Measurements from ENCODE around the gene HINFP.

Gene HINFP

DNA sequence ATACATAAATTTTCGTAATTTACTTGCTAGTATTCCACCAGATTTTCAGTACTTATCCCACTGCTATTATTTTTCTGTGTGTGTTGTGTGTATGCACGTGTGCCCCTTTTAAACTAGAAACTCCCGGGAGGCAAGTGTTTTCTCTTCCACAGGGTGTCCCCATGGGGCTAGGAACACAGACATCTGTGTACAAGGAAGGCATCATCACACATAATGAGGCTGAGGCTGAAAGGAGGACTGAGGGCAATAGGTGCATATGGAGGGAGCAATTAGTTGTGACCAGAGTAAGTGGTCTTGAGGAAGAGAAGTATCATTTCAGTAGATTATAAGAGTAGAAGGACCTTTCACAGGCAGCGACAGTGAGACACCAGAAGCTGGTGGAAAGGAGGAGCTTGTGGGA, 17.6 kb upstream of the HINFP start:
- Histone ChIP-seq H2AFZ (ENCODE audit: low read depth, low read length) (no peak overlapping the region), H2AK5ac (ENCODE audit: low read length, severe bottlenecking) (no peak overlapping the region), H3K14ac (ENCODE audit: low read length in 2 of 2) (no peak overlapping the region), H2BK15ac (ENCODE audit: low read depth, poor library complexity, severe bottlenecking) (no peak overlapping the region), H4K8ac (ENCODE audit: low read length) (peak overlapping the region; percentile 24), H3K27ac (ENCODE audit: low read length, poor library complexity, severe bottlenecking) (no peak overlapping the region), H3K4me1 (ENCODE audit: control insufficient read depth, insufficient read depth, low read depth, low read length) (peaks cover 29% of the 10 kb centered on the region), H3K4ac (ENCODE audit: low read depth in 1 of 2, low read length in 2 of 2) (no peak overlapping the region), H3K4me2 (ENCODE audit: low read length, poor library complexity, severe bottlenecking) (no peak overlapping the region), H3K27me3 (ENCODE audit: control insufficient read depth in 1 of 2, insufficient read depth in 1 of 2, low read length in 2 of 2) (no peaks in the 10 kb centered on the region), H3K9ac (ENCODE audit: low read length) (no peak overlapping the region), H3K18ac (ENCODE audit: low read depth in 1 of 2, low read length in 2 of 2) (no peak overlapping the region), H3K79me1 (replicated peaks; ENCODE audit: low read length, poor library complexity, severe bottlenecking) (peaks cover 30% of the 10 kb centered on the region), H3K23ac (ENCODE audit: low read length in 2 of 2) (no peak overlapping the region), H4K91ac (ENCODE audit: low read length) (no peak overlapping the region), H3K36me3 (ENCODE audit: control insufficient read depth in 1 of 2, insufficient read depth in 2 of 2, low read depth in 1 of 2, low read length in 2 of 2) (peaks cover 0 to 4% of the 10 kb centered on the region in 2 experiments), H3K4me3 (ENCODE audit: insufficient read depth in 1 of 2, low read depth in 1 of 2, low read length in 2 of 2) (no peak overlapping the region), H2BK5ac (ENCODE audit: low read depth, low read length, poor library complexity, severe bottlenecking) (no peak overlapping the region), H3K9me3 (ENCODE audit: control insufficient read depth, low read length) (no peaks in the 10 kb centered on the region), H2BK120ac (ENCODE audit: low read depth, low read length) (no peak overlapping the region), H2BK12ac (ENCODE audit: low read length in 2 of 2) (no peak overlapping the region)
- WGBS = 57% methylated on average over 3 of the region's 4 CpGs
- no peak for DNase-seq

- Histone ChIP-seq H3K23ac (ENCODE audit: low read length in 2 of 2) (peak within 1 kb of the TSS in 1 of 2 experiments; percentile 90), H3K27me3 (ENCODE audit: control insufficient read depth in 1 of 2, insufficient read depth in 1 of 2, low read length in 2 of 2) (no peaks in the 10 kb centered on the region)
Observed at GRCh38 chr11:119106564-119107537, 14.5 kb upstream of the HINFP start, which contains the start of gene C2CD2L. Gene C2CD2L (plus strand): TSS chr11:119107344. CDS start chr11:119107742, 398 bp downstream.

GRCh38 chr11:119107538-119108145, 13.7 kb upstream of the HINFP start:
- Histone ChIP-seq H2BK12ac (ENCODE audit: low read length in 2 of 2) (no peak overlapping the region), H3K79me1 (replicated peaks; ENCODE audit: low read length, poor library complexity, severe bottlenecking) (peaks cover 37% of the 10 kb centered on the region), H2AFZ (ENCODE audit: low read depth, low read length) (peak overlapping the region; percentile 78), H3K9ac (ENCODE audit: low read length) (peak overlapping the region; percentile 84), H3K27ac (ENCODE audit: low read length, poor library complexity, severe bottlenecking) (no peak overlapping the region), H3K4me1 (ENCODE audit: control insufficient read depth, insufficient read depth, low read depth, low read length) (peaks cover 23% of the 10 kb centered on the region), H3K4me2 (ENCODE audit: low read length, poor library complexity, severe bottlenecking) (peak overlapping the region; percentile 69), H3K9me3 (ENCODE audit: control insufficient read depth, low read length) (no peaks in the 10 kb centered on the region), H3K4me3 (ENCODE audit: insufficient read depth in 1 of 2, low read depth in 1 of 2, low read length in 2 of 2) (peak overlapping the region; percentile 82 to 91), H3K14ac (ENCODE audit: low read length in 2 of 2) (peak overlapping the region in 1 of 2 experiments; percentile 79), H3K18ac (ENCODE audit: low read depth in 1 of 2, low read length in 2 of 2) (peak overlapping the region; percentile 50 to 54), H3K36me3 (ENCODE audit: control insufficient read depth in 1 of 2, insufficient read depth in 2 of 2, low read depth in 1 of 2, low read length in 2 of 2) (peaks cover 23 to 26% of the 10 kb centered on the region in 2 experiments), H2BK15ac (ENCODE audit: low read depth, poor library complexity, severe bottlenecking) (no peak overlapping the region), H4K8ac (ENCODE audit: low read length) (no peak overlapping the region), H2BK5ac (ENCODE audit: low read depth, low read length, poor library complexity, severe bottlenecking) (no peak overlapping the region), H4K91ac (ENCODE audit: low read length) (no peak overlapping the region), H2BK120ac (ENCODE audit: low read depth, low read length) (no peak overlapping the region), H3K23ac (ENCODE audit: low read length in 2 of 2) (peak overlapping the region in 1 of 2 experiments; percentile 90), H3K4ac (ENCODE audit: low read depth in 1 of 2, low read length in 2 of 2) (peak overlapping the region in 1 of 2 experiments; percentile 52), H2AK5ac (ENCODE audit: low read length, severe bottlenecking) (no peak overlapping the region), H3K27me3 (ENCODE audit: control insufficient read depth in 1 of 2, insufficient read depth in 1 of 2, low read length in 2 of 2) (no peaks in the 10 kb centered on the region)
- under 1% methylated on average over 63 of the region's 65 CpGs for WGBS
- DNase-seq = no peak

More at GRCh38 chr11:119106564-119107537, 14.5 kb upstream of the HINFP start, which contains the start of gene C2CD2L:
- peak within 1 kb of the TSS; percentile 65 for H4K91ac ChIP-seq (ENCODE audit: low read length)
- peak within 1 kb of the TSS; percentile 78 for H2AFZ ChIP-seq (ENCODE audit: low read depth, low read length)
- H3K4ac ChIP-seq (ENCODE audit: low read depth in 1 of 2, low read length in 2 of 2) = peak within 1 kb of the TSS; percentile 52 to 58
- peak within 1 kb of the TSS; percentile 24 for H2BK5ac ChIP-seq (ENCODE audit: low read depth, low read length, poor library complexity, severe bottlenecking)
- peak within 1 kb of the TSS; percentile 83 for H3K4me2 ChIP-seq (ENCODE audit: low read length, poor library complexity, severe bottlenecking)
- H3K9ac ChIP-seq (ENCODE audit: low read length) = peak within 1 kb of the TSS; percentile 89
- peak; percentile 93 for DNase-seq
- H2BK15ac ChIP-seq (ENCODE audit: low read depth, poor library complexity, severe bottlenecking) = no peak within 1 kb of the TSS
- H3K4me3 ChIP-seq (ENCODE audit: insufficient read depth in 1 of 2, low read depth in 1 of 2, low read length in 2 of 2) = peak within 1 kb of the TSS; percentile 82 to 91
- peaks cover 15 to 18% of the 10 kb centered on the region in 2 experiments for H3K36me3 ChIP-seq (ENCODE audit: control insufficient read depth in 1 of 2, insufficient read depth in 2 of 2, low read depth in 1 of 2, low read length in 2 of 2)
- H2BK120ac ChIP-seq (ENCODE audit: low read depth, low read length) = peak within 1 kb of the TSS; percentile 80
- peak within 1 kb of the TSS; percentile 54 to 90 for H3K18ac ChIP-seq (ENCODE audit: low read depth in 1 of 2, low read length in 2 of 2)
- H2AK5ac ChIP-seq (ENCODE audit: low read length, severe bottlenecking) = peak within 1 kb of the TSS; percentile 78
- H3K14ac ChIP-seq (ENCODE audit: low read length in 2 of 2) = peak within 1 kb of the TSS in 1 of 2 experiments; percentile 79
- peaks cover 23% of the 10 kb centered on the region for H3K4me1 ChIP-seq (ENCODE audit: control insufficient read depth, insufficient read depth, low read depth, low read length)
- H3K27ac ChIP-seq (ENCODE audit: low read length, poor library complexity, severe bottlenecking) = peak within 1 kb of the TSS; percentile 30
- peaks cover 37% of the 10 kb centered on the region for H3K79me1 ChIP-seq (replicated peaks; ENCODE audit: low read length, poor library complexity, severe bottlenecking)
- whole genome bisulfite sequencing = 3% methylated on average over 33 of the region's 49 CpGs
- peak within 1 kb of the TSS; percentile 98 for H4K8ac ChIP-seq (ENCODE audit: low read length)
- peak within 1 kb of the TSS in 1 of 2 experiments; percentile 58 for H2BK12ac ChIP-seq (ENCODE audit: low read length in 2 of 2)
- no peaks in the 10 kb centered on the region for H3K9me3 ChIP-seq (ENCODE audit: control insufficient read depth, low read length)

Data from mesenchymal stem cell (in vitro differentiated cells and primary cell).